CD4-positive, CD25-positive, alpha-beta regulatory T cell (primary cell): ENCODE measurements around the gene SLC8A2. TPM values are rescaled to one million over a fixed set of nuclear protein-coding genes. Genes with fewer than 3 reads are reported as not detected.
A peak's percentile ranks its signal among the peaks of the same experiment; 100 is the strongest.

Source experiments
- ATAC-seq, 2 donors: fragments of 150-1000 bp; cut with Tn5 transposase; one replicate each; pipeline ENCODE4 v1.10.0; 2021; ENCODE audit warnings: low read depth in 2 of 2, moderate number of reproducible peaks in 2 of 2, moderate library complexity in 1 of 2
- DNase-seq, 3 donors: peaks; one replicate each; pipeline versions ENCODE4 v3.0.0 to v3.0.0-alpha.2; 2012 to 2022; ENCODE audit warnings: mixed read lengths in 1 of 3
- H3K27ac ChIP-seq: one replicate; pipeline ENCODE4 v1.7.0; 2013; ENCODE audit warnings: mild to moderate bottlenecking, low read length; ENCODE audit not compliant: insufficient read depth, poor library complexity, severe bottlenecking
- H3K27me3 ChIP-seq: one replicate; pipeline ENCODE4 v1.7.0; 2013; ENCODE audit warnings: low read length; ENCODE audit not compliant: control insufficient read depth, insufficient read depth
- H3K36me3 ChIP-seq: one replicate; pipeline ENCODE4 v1.7.0; 2013; ENCODE audit warnings: mild to moderate bottlenecking, low read length, moderate library complexity; ENCODE audit not compliant: control insufficient read depth, insufficient read depth
- H3K4me1 ChIP-seq: 2 replicates; pipeline ENCODE4 v1.7.0; 2013; ENCODE audit warnings: mild to moderate bottlenecking, low read length; ENCODE audit not compliant: insufficient read depth, control insufficient read depth, poor library complexity, severe bottlenecking
- H3K4me3 ChIP-seq: one replicate; pipeline ENCODE4 v1.7.0; 2013; ENCODE audit warnings: low read depth, mild to moderate bottlenecking, low read length, moderate library complexity
- H3K9me3 ChIP-seq, 2 experiments: 1 replicate in 1 of 2; 2 replicates in 1 of 2; pipeline ENCODE4 v1.7.0; 2013; ENCODE audit warnings: low read length in 2 of 2, mild to moderate bottlenecking in 1 of 2, moderate library complexity in 1 of 2; ENCODE audit not compliant: control insufficient read depth in 2 of 2
- H3K27ac Mint-ChIP-seq, 3 donors: one replicate each; pipeline ENCODE4 v1.8.0; 2020 to 2022; ENCODE audit warnings: mild to moderate bottlenecking in 3 of 3, mixed read lengths in 3 of 3, moderate library complexity in 2 of 3
- H3K27me3 Mint-ChIP-seq: one replicate; pipeline ENCODE4 v1.8.0; 2022; ENCODE audit warnings: mild to moderate bottlenecking, mixed read lengths
- H3K36me3 Mint-ChIP-seq: one replicate; pipeline ENCODE4 v1.8.0; 2020; ENCODE audit warnings: mixed read lengths
- H3K4me1 Mint-ChIP-seq, 4 donors: one replicate each; pipeline ENCODE4 v1.8.0; 2020 to 2022; ENCODE audit warnings: mixed read lengths in 4 of 4, mild to moderate bottlenecking in 1 of 4
- H3K4me3 Mint-ChIP-seq, 4 donors: one replicate each; pipeline ENCODE4 v1.8.0; 2020 to 2022; ENCODE audit warnings: mild to moderate bottlenecking in 4 of 4, mixed read lengths in 4 of 4, moderate library complexity in 3 of 4
- H3K9me3 Mint-ChIP-seq, 7 donors: one replicate each; pipeline ENCODE4 v1.8.0; 2020 to 2022; ENCODE audit warnings: mixed read lengths in 7 of 7, mild to moderate bottlenecking in 3 of 7, moderate library complexity in 2 of 7
- polyA plus RNA-seq, 4 donors: library from polyadenylated mRNA; unstranded; fragments of 300-500 nt; fragmentation: Illumina TruSeq; gene quantifications; one replicate each; pipeline ENCODE4 v1.2.3, GENCODE V29; 2021
- total RNA-seq: library from RNA; stranded (reverse); gene quantifications from one replicate; pipeline ENCODE4 v1.2.3, GENCODE V29; 2022

SLC8A2 gene
- total and polyA plus RNA-seq, 5 donors from 2014 or later: not detected

DNA sequence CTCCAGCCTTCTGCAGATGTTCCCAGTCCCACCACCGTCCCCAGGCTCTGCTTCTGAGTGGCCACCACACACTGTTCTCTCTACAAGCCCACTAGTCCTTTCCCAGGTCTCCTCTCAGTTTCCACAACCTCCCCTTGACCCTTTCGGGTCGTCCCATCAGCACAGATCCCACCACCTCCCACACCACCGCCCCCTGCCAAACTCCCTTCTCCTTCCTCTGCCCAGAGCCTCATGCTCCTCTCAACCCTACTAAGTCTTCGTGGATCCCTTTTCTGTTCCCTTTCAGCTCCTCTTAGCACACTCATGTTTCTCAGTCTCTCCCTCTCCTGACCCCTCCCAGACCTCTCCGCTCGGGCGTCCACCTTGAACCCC lies 41.2 kb upstream of the SLC8A2 start:
- peaks cover 0 to 2% (median 0%) of the 10 kb centered on the region in 7 donors for H3K9me3 Mint-ChIP-seq
- H3K4me3 ChIP-seq: peak overlapping the region; percentile 62
- H3K27ac Mint-ChIP-seq: peak overlapping the region; percentile 95 to 99 (median 98)
- H3K36me3 Mint-ChIP-seq: peaks cover 5% of the 10 kb centered on the region
- H3K27ac ChIP-seq: no peak overlapping the region
- H3K4me1 Mint-ChIP-seq: peaks cover 17 to 84% (median 58%) of the 10 kb centered on the region in 4 donors
- DNase-seq (no peak), ATAC-seq (no peak)
- H3K27me3 Mint-ChIP-seq: peaks cover 7% of the 10 kb centered on the region
- H3K36me3 ChIP-seq: peaks cover 3% of the 10 kb centered on the region
- peaks cover 53% of the 10 kb centered on the region for H3K4me1 ChIP-seq
- no peaks in the 10 kb centered on the region for H3K27me3 ChIP-seq
- peak overlapping the region; percentile 98 to 99 (median 99) for H3K4me3 Mint-ChIP-seq
- H3K9me3 ChIP-seq: no peaks in the 10 kb centered on the region

DNA sequence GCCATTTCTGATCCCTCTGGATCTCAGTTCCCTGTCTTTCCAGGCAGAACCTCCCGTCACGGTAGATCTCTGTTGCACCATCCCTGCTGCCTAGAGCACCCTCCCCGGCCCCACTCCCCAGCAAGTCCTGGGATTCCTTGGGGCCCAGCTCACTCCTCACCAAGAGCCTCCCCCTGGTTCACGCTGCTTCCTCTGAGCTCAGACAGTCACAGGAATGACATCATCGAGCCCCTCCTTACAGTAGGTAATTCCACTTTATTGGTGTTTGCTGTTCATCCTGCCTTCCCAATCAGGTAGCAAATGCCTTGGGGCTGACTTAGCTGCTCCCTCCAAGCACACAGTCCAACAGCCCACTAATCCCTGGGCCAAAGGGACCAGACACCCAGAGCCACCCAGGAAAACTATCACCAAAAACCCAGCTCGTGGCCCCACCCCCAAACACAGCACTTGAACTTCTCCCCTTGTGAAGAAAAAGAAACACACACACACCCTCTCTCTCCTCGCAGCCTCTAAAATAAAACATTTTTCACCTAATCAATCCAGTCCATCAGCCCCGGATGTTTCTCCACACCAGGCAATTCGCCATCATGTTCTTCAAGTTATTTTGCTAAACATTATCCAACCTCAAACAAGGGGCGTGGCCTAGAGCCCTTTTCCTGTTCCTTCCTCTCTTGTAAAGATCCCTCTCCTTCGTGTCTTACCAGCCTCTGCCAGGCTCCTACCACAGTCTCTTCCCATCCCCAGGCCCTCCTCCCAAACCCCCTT lies 40.7 kb upstream of the SLC8A2 start:
- Mint-ChIP-seq H3K9me3 (peaks cover 0 to 2% (median 0%) of the 10 kb centered on the region in 7 donors), H3K27ac (peak overlapping the region; percentile 79 to 99 (median 98)), H3K4me3 (peak overlapping the region; percentile 98 to 99 (median 99)), H3K4me1 (peaks cover 17 to 84% (median 58%) of the 10 kb centered on the region in 4 donors), H3K36me3 (peaks cover 5% of the 10 kb centered on the region), H3K27me3 (peaks cover 7% of the 10 kb centered on the region)
- H3K4me3 ChIP-seq: peak overlapping the region; percentile 62
- no peaks in the 10 kb centered on the region for H3K27me3 ChIP-seq
- peaks cover 53% of the 10 kb centered on the region for H3K4me1 ChIP-seq
- DNase-seq (no peak), ATAC-seq (no peak)
- H3K36me3 ChIP-seq: peaks cover 3% of the 10 kb centered on the region
- H3K27ac ChIP-seq: peak overlapping the region; percentile 20
- no peaks in the 10 kb centered on the region for H3K9me3 ChIP-seq

DNA sequence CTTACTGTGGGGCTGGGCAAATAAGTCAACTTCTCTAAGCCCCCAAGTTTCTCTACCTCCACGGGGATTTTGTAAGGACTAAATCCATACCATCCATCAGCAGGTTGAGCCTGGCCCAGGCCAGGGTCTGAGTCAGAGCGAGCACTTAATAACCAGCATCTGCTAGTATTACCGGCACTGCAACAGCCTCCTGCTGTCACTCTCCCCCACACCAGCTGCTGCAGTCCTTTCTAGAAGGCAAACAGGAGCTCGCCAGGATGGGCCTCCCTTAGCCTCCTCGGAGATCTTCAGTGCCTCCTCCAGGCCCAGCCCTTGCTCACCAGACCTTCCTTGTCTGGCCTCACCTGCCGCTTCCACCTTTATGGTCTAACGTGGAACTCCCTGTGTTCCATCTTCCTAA lies 40.0 kb upstream of the SLC8A2 start:
- Histone ChIP-seq H3K4me1 (peaks cover 53% of the 10 kb centered on the region), H3K9me3 (no peaks in the 10 kb centered on the region), H3K27me3 (no peaks in the 10 kb centered on the region), H3K4me3 (no peak overlapping the region), H3K27ac (no peak overlapping the region), H3K36me3 (peaks cover 3% of the 10 kb centered on the region)
- ATAC-seq: no peak
- peak overlapping the region in 3 of 4 donors; percentile 38 to 99 (median 99) for H3K4me3 Mint-ChIP-seq
- peak overlapping the region in 2 of 3 donors; percentile 26 to 98 for H3K27ac Mint-ChIP-seq
- peaks cover 17 to 81% (median 55%) of the 10 kb centered on the region in 4 donors for H3K4me1 Mint-ChIP-seq
- DNase-seq: no peak
- H3K9me3 Mint-ChIP-seq: peaks cover 0 to 2% (median 0%) of the 10 kb centered on the region in 7 donors
- peaks cover 5% of the 10 kb centered on the region for H3K36me3 Mint-ChIP-seq
- peaks cover 7% of the 10 kb centered on the region for H3K27me3 Mint-ChIP-seq

DNA sequence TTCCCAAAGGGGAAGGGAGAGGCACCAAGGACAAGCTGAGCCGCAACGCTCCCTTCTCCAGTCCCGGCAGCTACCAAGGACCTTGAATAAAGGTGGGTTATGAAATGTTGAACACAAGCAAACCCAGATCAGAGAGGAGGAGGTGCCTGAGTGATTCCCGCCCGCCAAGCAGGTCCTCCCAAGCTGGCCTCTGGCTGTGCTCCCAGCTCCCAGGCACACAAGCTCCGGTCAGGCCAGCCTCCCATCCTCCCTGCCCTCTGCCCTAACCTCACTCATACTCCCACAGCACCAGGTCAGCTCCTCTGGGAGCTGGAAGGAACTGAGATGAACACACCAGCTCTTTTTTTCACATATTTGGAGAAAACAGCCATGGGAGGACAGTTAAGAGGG lies 39.4 kb upstream of the SLC8A2 start:
- peak overlapping the region in 3 of 4 donors; percentile 5 to 99 (median 38) for H3K4me3 Mint-ChIP-seq
- no peaks in the 10 kb centered on the region for H3K9me3 ChIP-seq
- H3K27me3 ChIP-seq: no peaks in the 10 kb centered on the region
- H3K9me3 Mint-ChIP-seq: peaks cover 0 to 2% (median 0%) of the 10 kb centered on the region in 7 donors
- H3K36me3 Mint-ChIP-seq: peaks cover 5% of the 10 kb centered on the region
- H3K27ac Mint-ChIP-seq: peak overlapping the region in 1 of 3 donors; percentile 26
- no peak overlapping the region for H3K27ac ChIP-seq
- DNase-seq (no peak), ATAC-seq (no peak)
- H3K4me1 Mint-ChIP-seq: peaks cover 17 to 76% (median 50%) of the 10 kb centered on the region in 4 donors
- H3K27me3 Mint-ChIP-seq: peaks cover 7% of the 10 kb centered on the region
- H3K4me3 ChIP-seq: no peak overlapping the region
- H3K36me3 ChIP-seq: peaks cover 8% of the 10 kb centered on the region
- peaks cover 52% of the 10 kb centered on the region for H3K4me1 ChIP-seq

DNA sequence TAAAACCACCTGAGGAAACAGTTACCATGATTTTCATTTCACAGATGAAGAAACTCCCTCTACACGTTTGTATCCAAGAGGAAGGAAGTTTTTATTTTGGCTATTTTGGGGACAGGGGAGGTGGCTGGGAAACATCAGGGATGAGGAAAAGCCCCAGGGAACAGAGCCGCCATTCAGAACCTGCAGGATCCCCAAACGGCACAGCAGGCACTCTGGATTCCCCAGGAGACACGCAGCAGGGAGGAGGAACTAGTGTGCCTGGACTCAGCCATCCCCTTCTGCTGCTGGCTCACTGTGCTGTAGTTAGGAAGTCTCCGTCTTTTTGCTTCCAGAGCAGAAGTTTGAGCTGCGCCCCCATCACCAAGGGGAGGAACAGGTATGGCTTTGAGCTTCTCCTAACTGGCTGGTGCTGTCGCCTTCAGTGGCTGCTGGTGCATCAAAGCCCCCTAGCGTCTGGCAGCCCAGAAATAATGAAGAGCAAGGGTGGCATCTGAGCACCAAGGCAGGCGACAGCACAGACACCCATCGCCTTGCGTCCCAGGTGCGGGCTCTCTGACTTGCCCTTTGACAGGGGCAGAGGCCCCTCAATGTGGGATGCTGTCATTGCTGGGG lies 38.9 kb upstream of the SLC8A2 start:
- DNase-seq: no peak
- H3K4me1 Mint-ChIP-seq: peaks cover 15 to 73% (median 46%) of the 10 kb centered on the region in 4 donors
- H3K36me3 Mint-ChIP-seq: peaks cover 5% of the 10 kb centered on the region
- H3K27ac ChIP-seq: no peak overlapping the region
- H3K27me3 ChIP-seq: no peaks in the 10 kb centered on the region
- peak overlapping the region in 1 of 3 donors; percentile 52 for H3K27ac Mint-ChIP-seq
- peak overlapping the region in 3 of 4 donors; percentile 61 to 99 (median 68) for H3K4me3 Mint-ChIP-seq
- peaks cover 8% of the 10 kb centered on the region for H3K36me3 ChIP-seq
- H3K9me3 ChIP-seq: no peaks in the 10 kb centered on the region
- peaks cover 7% of the 10 kb centered on the region for H3K27me3 Mint-ChIP-seq
- H3K9me3 Mint-ChIP-seq: peaks cover 0 to 2% (median 0%) of the 10 kb centered on the region in 7 donors
- no peak for ATAC-seq
- no peak overlapping the region for H3K4me3 ChIP-seq
- H3K4me1 ChIP-seq: peaks cover 47% of the 10 kb centered on the region

DNA sequence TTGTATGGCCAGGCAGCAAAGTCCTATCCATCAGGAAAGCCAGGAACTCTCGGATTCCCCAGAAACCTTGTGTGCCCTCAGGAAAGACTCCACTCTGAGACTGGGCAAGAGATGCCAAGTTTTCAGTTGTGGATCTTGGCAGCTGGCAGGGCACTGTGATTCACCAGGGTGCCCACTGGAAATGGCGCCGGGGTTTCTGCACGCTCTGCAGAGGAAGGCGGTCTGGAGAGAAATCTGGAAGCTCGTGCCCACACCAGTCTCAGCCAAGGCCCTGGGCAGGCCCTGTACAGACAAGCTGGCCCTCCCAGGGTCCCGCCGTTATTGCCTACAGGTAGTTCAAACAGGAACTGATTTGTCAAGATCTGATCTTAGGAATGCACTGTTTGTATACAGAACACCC lies 38.3 kb upstream of the SLC8A2 start:
- DNase-seq (no peak), ATAC-seq (no peak)
- peaks cover 45% of the 10 kb centered on the region for H3K4me1 ChIP-seq
- Mint-ChIP-seq H3K27me3 (peaks cover under 1% of the 10 kb centered on the region), H3K4me3 (peak overlapping the region in 3 of 4 donors; percentile 61 to 99 (median 68)), H3K36me3 (peaks cover 6% of the 10 kb centered on the region), H3K9me3 (peaks cover 0 to 2% (median 0%) of the 10 kb centered on the region in 7 donors), H3K27ac (peak overlapping the region in 1 of 3 donors; percentile 67), H3K4me1 (peaks cover 11 to 68% (median 43%) of the 10 kb centered on the region in 4 donors)
- H3K27ac ChIP-seq: no peak overlapping the region
- H3K36me3 ChIP-seq: peaks cover 8% of the 10 kb centered on the region
- no peaks in the 10 kb centered on the region for H3K9me3 ChIP-seq
- no peaks in the 10 kb centered on the region for H3K27me3 ChIP-seq
- no peak overlapping the region for H3K4me3 ChIP-seq

DNA sequence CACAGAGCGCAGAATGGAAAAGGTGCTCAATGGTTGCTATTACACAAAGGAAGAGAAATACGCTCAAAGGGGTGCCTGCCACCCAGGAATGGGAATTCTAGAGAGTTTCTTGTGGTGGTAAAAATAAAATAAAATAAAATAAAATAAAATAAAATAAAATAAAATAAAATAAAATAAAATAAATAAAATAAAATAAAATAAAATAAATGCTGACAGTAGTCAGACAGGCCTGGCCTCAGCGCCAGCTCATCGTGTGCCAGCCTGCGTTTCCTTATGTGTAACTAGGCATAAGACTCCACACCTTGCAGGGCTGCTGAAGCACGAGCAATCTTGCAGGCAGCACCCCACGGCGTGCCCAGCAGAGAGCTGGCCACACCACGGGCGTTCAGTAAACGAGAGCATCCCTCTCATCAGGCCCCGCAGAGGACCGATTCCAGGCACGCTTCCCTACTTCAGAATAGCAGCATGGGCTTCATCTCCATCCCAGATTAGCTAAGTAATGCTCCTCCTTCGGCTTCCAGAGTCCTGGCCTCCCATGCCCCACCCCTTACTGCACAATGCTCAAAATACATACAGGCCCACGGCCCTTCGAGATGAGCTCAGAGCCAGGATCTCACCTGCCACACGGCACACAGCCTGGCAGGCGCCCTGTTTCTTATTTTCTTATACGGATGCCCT lies 37.6 kb upstream of the SLC8A2 start:
- H3K4me1 Mint-ChIP-seq: peaks cover 11 to 63% (median 40%) of the 10 kb centered on the region in 4 donors
- H3K4me3 Mint-ChIP-seq: peak overlapping the region in 2 of 4 donors; percentile 11 to 99
- DNase-seq: no peak
- no peaks in the 10 kb centered on the region for H3K27me3 ChIP-seq
- peaks cover 8% of the 10 kb centered on the region for H3K36me3 ChIP-seq
- H3K4me1 ChIP-seq: peaks cover 39% of the 10 kb centered on the region
- no peak for ATAC-seq
- no peak overlapping the region for H3K27ac ChIP-seq
- no peaks in the 10 kb centered on the region for H3K9me3 ChIP-seq
- H3K27me3 Mint-ChIP-seq: no peaks in the 10 kb centered on the region
- peaks cover 0 to 2% (median 0%) of the 10 kb centered on the region in 7 donors for H3K9me3 Mint-ChIP-seq
- peaks cover 11% of the 10 kb centered on the region for H3K36me3 Mint-ChIP-seq
- no peak overlapping the region for H3K4me3 ChIP-seq
- peak overlapping the region in 2 of 3 donors; percentile 67 to 71 for H3K27ac Mint-ChIP-seq
